Measurements from ENCODE around the gene CCDC102B. TPM values are rescaled to one million over a fixed set of nuclear protein-coding genes. Genes with fewer than 3 reads are reported as not detected.

CCDC102B gene
- total and polyA plus RNA-seq, 12 donors: 2.7 to 16.7 (median 8.6) TPM

DNA sequence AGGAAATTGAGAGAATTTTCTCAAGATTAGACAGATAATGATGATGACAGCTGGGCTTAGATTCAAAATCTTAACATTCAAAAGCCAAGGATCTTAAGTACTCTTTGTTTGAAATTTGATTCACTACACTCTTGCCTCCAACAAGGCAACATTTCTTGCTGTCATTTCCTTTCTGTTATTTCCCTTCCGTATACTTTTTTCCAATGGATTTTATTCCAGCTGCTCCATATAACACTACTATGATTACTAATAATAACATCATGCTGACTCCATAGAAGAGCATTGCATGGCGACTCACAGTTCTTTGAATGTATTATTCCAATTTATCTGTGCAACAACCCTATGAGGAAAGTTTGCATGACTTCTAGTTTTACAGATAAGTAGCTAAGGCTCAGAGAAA lies 33.9 kb upstream of the CCDC102B start:
- Histone ChIP-seq H3K27ac (no peak overlapping the region), H3K27me3 (no peaks in the 10 kb centered on the region), H3K4me3 (no peak overlapping the region), H3K4me1 (replicated peaks in 1 of 2) (no peaks in the 10 kb centered on the region), H3K36me3 (replicated peaks in 1 of 2) (no peaks in the 10 kb centered on the region), H3K9me3 (replicated peaks in 1 of 3) (no peaks in the 10 kb centered on the region)
- WGBS, 4 donors: 65 to 72% (median 68%) methylated on average over 2 of the region's 2 CpGs
- DNase-seq: no peak
- TF ChIP-seq, protein P1, sequence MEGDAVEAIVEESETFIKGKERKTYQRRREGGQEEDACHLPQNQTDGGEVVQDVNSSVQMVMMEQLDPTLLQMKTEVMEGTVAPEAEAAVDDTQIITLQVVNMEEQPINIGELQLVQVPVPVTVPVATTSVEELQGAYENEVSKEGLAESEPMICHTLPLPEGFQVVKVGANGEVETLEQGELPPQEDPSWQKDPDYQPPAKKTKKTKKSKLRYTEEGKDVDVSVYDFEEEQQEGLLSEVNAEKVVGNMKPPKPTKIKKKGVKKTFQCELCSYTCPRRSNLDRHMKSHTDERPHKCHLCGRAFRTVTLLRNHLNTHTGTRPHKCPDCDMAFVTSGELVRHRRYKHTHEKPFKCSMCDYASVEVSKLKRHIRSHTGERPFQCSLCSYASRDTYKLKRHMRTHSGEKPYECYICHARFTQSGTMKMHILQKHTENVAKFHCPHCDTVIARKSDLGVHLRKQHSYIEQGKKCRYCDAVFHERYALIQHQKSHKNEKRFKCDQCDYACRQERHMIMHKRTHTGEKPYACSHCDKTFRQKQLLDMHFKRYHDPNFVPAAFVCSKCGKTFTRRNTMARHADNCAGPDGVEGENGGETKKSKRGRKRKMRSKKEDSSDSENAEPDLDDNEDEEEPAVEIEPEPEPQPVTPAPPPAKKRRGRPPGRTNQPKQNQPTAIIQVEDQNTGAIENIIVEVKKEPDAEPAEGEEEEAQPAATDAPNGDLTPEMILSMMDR (IDR thresholded peaks at IDR 0.05): no peak
- TF ChIP-seq POLR2A (IDR thresholded peaks at IDR 0.05): no peak
- intact Hi-C loops (cut with DNase I): no loop called here

DNA sequence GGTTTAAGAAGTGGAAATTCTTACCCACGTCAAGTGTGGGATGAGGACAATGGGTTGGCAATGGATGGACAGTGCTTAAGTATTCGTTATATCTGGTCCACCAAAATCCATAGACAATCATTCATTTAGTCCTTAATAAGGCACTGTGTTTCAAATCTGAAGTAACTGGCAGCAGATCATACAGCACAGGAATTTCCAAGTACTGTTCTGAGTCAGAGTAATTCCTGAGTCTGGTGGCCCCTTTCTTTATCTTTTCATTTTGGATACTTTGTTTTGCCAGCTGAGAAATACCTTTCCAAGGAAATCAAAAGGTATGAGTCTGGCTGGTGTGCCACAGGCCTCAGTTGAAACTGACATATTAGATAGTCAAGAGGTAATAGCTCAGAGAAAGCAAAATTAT lies 31.4 kb upstream of the CCDC102B start:
- WGBS, 4 donors: 77 to 84% (median 80%) methylated on average over 2 of the region's 2 CpGs
- DNase-seq: no peak
- Histone ChIP-seq H3K4me3 (no peak overlapping the region), H3K27ac (no peak overlapping the region), H3K9me3 (replicated peaks in 1 of 3) (no peaks in the 10 kb centered on the region), H3K27me3 (no peaks in the 10 kb centered on the region), H3K36me3 (replicated peaks in 1 of 2) (no peaks in the 10 kb centered on the region), H3K4me1 (replicated peaks in 1 of 2) (no peaks in the 10 kb centered on the region)
- intact Hi-C loops (cut with DNase I): no loop called here
- TF ChIP-seq, protein P1 (IDR thresholded peaks at IDR 0.05): no peak
- TF ChIP-seq POLR2A (IDR thresholded peaks at IDR 0.05): no peak

DNA sequence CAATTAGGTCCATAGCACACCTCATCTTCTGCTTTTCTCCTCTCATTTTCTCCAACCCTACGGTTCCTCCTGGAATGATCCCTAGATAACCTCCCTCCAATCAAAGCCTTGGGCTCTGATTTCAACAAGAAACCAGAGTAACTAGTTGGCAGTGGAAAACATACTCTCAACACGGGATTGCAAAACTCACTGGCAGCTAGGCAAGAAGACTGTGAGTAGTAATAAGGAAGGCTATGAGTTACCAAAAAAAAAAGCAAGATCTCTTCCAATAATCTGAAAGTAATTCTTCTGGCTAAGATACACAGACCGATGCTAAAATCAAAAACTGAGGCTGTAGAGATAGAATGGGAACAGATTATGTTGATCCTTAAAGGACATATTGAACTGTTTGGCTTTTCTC lies 28.4 kb upstream of the CCDC102B start:
- Histone ChIP-seq H3K4me1 (replicated peaks in 1 of 2) (no peaks in the 10 kb centered on the region), H3K36me3 (replicated peaks in 1 of 2) (no peaks in the 10 kb centered on the region), H3K9me3 (replicated peaks in 1 of 3) (no peaks in the 10 kb centered on the region), H3K4me3 (no peak overlapping the region), H3K27ac (no peak overlapping the region), H3K27me3 (no peaks in the 10 kb centered on the region)
- WGBS, 4 donors: 69 to 78% (median 72%) methylated on average over 3 of the region's 3 CpGs
- intact Hi-C loops (cut with DNase I): no loop called here
- peak in 1 of 7 donors; percentile 14 for DNase-seq
- no peak for TF ChIP-seq POLR2A (IDR thresholded peaks at IDR 0.05)
- TF ChIP-seq, protein P1 (IDR thresholded peaks at IDR 0.05): no peak

DNA sequence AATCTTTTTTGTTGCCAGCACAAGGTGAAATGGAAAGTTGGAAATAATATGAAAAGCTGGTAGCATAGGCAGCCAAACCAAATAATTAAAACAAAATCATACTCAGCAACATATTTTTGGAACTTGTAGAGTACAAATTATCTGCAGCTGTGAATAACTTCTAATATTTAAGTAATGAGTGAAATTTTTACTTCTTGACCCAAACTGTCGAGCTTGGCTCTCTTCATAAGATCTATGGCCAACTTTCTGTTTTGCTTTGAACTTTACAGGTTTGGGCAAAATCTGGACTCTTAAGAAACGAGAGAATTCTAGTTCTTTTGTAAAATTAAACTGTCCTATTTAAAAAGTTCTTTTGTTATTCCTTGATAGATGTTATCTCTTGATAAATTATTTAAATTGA lies 25.6 kb upstream of the CCDC102B start:
- Histone ChIP-seq H3K9me3 (replicated peaks in 1 of 3) (no peaks in the 10 kb centered on the region), H3K27ac (no peak overlapping the region), H3K27me3 (no peaks in the 10 kb centered on the region), H3K36me3 (replicated peaks in 1 of 2) (no peaks in the 10 kb centered on the region), H3K4me3 (peak overlapping the region in 1 of 4 donors; percentile 20), H3K4me1 (replicated peaks in 1 of 2) (no peaks in the 10 kb centered on the region)
- no peak for DNase-seq
- TF ChIP-seq, protein P1 (IDR thresholded peaks at IDR 0.05): no peak
- TF ChIP-seq POLR2A (IDR thresholded peaks at IDR 0.05): no peak
- intact Hi-C loops (cut with DNase I): no loop called here
- WGBS, 4 donors: 36 to 40% (median 38%) methylated on average over 2 of the region's 2 CpGs
